ENCODE results near the gene PHYHD1.

- no peak for TF ChIP-seq POLR2A (IDR thresholded peaks at IDR 0.05)
- no peak for TF ChIP-seq POLR2AphosphoS5 (IDR thresholded peaks at IDR 0.05)
Observed at GRCh38 chr9:128937310-128938165, 16.8 kb downstream of the PHYHD1 start.
